ENCODE measurements around the gene NADSYN1.
A peak's percentile ranks its signal among the peaks of the same experiment; 100 is the strongest.

The NADSYN1 gene

GRCh38 chr11:71446150-71446549 lies 6.9 kb upstream of the NADSYN1 start:
- H2AFZ ChIP-seq: no peak overlapping the region
- no peak overlapping the region for H3K27ac ChIP-seq
- H3K79me2 ChIP-seq: no peaks in the 10 kb centered on the region
- no peaks in the 10 kb centered on the region for H3K27me3 ChIP-seq (ENCODE audit: control insufficient read depth, insufficient read depth, low read length)
- H3K9ac ChIP-seq: no peak overlapping the region
- H3K4me2 ChIP-seq (ENCODE audit: low read length): no peak overlapping the region
- no peak overlapping the region for H3K4me3 ChIP-seq (ENCODE audit: low read depth, low read length)
- H3K9me3 ChIP-seq (ENCODE audit: control insufficient read depth, low read length): no peaks in the 10 kb centered on the region
- no peaks in the 10 kb centered on the region for H3K36me3 ChIP-seq (ENCODE audit: control insufficient read depth, insufficient read depth, low read length)
- no peak for TF ChIP-seq CTCF (IDR thresholded peaks at IDR 0.05)
- H3K4me1 ChIP-seq: no peaks in the 10 kb centered on the region

- no peak overlapping the region for H3K9ac ChIP-seq
Observed at GRCh38 chr11:71446942-71447688, 5.9 kb upstream of the NADSYN1 start.

GRCh38 chr11:71447791-71448256 lies 5.2 kb upstream of the NADSYN1 start:
- Histone ChIP-seq H3K9ac (no peak overlapping the region), H3K9me3 (ENCODE audit: control insufficient read depth, low read length) (no peaks in the 10 kb centered on the region), H3K27ac (no peak overlapping the region), H3K4me1 (no peaks in the 10 kb centered on the region), H3K36me3 (ENCODE audit: control insufficient read depth, insufficient read depth, low read length) (no peaks in the 10 kb centered on the region), H3K27me3 (ENCODE audit: control insufficient read depth, insufficient read depth, low read length) (no peaks in the 10 kb centered on the region), H2AFZ (peak overlapping the region; percentile 84), H3K4me3 (ENCODE audit: low read depth, low read length) (peak overlapping the region; percentile 83), H3K79me2 (no peaks in the 10 kb centered on the region), H3K4me2 (ENCODE audit: low read length) (peak overlapping the region; percentile 89)
- TF ChIP-seq CTCF (IDR thresholded peaks at IDR 0.05): no peak

More at GRCh38 chr11:71446942-71447688, 5.9 kb upstream of the NADSYN1 start:
- Histone ChIP-seq H3K79me2 (no peaks in the 10 kb centered on the region), H3K27ac (no peak overlapping the region), H3K4me1 (no peaks in the 10 kb centered on the region), H3K4me2 (ENCODE audit: low read length) (peak overlapping the region; percentile 89), H3K9me3 (ENCODE audit: control insufficient read depth, low read length) (no peaks in the 10 kb centered on the region), H3K27me3 (ENCODE audit: control insufficient read depth, insufficient read depth, low read length) (no peaks in the 10 kb centered on the region), H3K36me3 (ENCODE audit: control insufficient read depth, insufficient read depth, low read length) (no peaks in the 10 kb centered on the region), H2AFZ (peak overlapping the region; percentile 84), H3K4me3 (ENCODE audit: low read depth, low read length) (no peak overlapping the region)
- no peak for TF ChIP-seq CTCF (IDR thresholded peaks at IDR 0.05)

- Histone ChIP-seq H3K36me3 (ENCODE audit: control insufficient read depth, insufficient read depth, low read length) (no peaks in the 10 kb centered on the region), H3K9ac (no peak within 1 kb of the TSS), H3K27ac (no peak within 1 kb of the TSS), H3K9me3 (ENCODE audit: control insufficient read depth, low read length) (no peaks in the 10 kb centered on the region), H3K79me2 (no peaks in the 10 kb centered on the region), H2AFZ (peak within 1 kb of the TSS; percentile 84), H3K4me2 (ENCODE audit: low read length) (peak within 1 kb of the TSS; percentile 89), H3K4me1 (no peaks in the 10 kb centered on the region), H3K27me3 (ENCODE audit: control insufficient read depth, insufficient read depth, low read length) (no peaks in the 10 kb centered on the region), H3K4me3 (ENCODE audit: low read depth, low read length) (peak within 1 kb of the TSS; percentile 83)
- TF ChIP-seq CTCF (IDR thresholded peaks at IDR 0.05): no peak
Observed at GRCh38 chr11:71448257-71449171, 4.5 kb upstream of the NADSYN1 start, which contains the start of gene DHCR7. TSS of gene DHCR7 (minus strand) at chr11:71448393. CDS start at chr11:71444952, 3,441 bp downstream.
